Peyer's patch (tissue), 4 donors: ENCODE measurements around the gene FAM20A. TPM values are rescaled to one million over a fixed set of nuclear protein-coding genes. Genes with fewer than 3 reads are reported as not detected.
A peak's percentile ranks its signal among the peaks of the same experiment; 100 is the strongest.

Source experiments
- DNase-seq, 3 donors: peaks; one replicate each; pipeline ENCODE4 v3.0.0-alpha.2; 2017 to 2019
- H3K27ac ChIP-seq, 4 donors: fragments of 200-600 bp; sonication (generic); one replicate each; pipeline ENCODE4 v1.5.1; 2016 to 2019
- H3K27me3 ChIP-seq, 2 donors: fragments of 200-600 bp; sonication (generic); one replicate each; pipeline ENCODE4 v1.5.1; 2019
- H3K36me3 ChIP-seq, 3 donors: fragments of 200-600 bp; sonication (generic); one replicate each; pipeline ENCODE4 v1.5.1; 2016 to 2019
- H3K4me1 ChIP-seq, 4 donors: fragments of 200-600 bp; sonication (generic); one replicate each; pipeline ENCODE4 v1.5.1; 2016 to 2019
- H3K4me3 ChIP-seq, 4 donors: fragments of 200-600 bp; sonication (generic); 1 replicate in 3 of 4; 2 replicates in 1 of 4; pipeline ENCODE4 v1.5.1; 2016 to 2019; ENCODE audit warnings: mild to moderate bottlenecking in 1 of 4
- H3K9me3 ChIP-seq, 4 donors: fragments of 200-600 bp; sonication (generic); one replicate each; pipeline ENCODE4 v1.5.1; 2016 to 2019; ENCODE audit warnings: mild to moderate bottlenecking in 1 of 4
- CTCF ChIP-seq, 6 experiments: fragments of 450-650 bp in 4 of 6; fragments of 200-600 bp in 2 of 6; sonication (generic) in 1 of 6; IDR thresholded peaks; one replicate each; pipeline ENCODE4 v1.5.1; 2017 to 2019; ENCODE audit warnings: antibody characterized with exemption in 6 of 6, mild to moderate bottlenecking in 3 of 6, moderate library complexity in 1 of 6
- POLR2A ChIP-seq, 2 donors: fragments of 450-650 bp; IDR thresholded peaks; one replicate each; pipeline ENCODE4 v1.5.1; 2017; ENCODE audit warnings: antibody characterized with exemption in 2 of 2, mild to moderate bottlenecking in 2 of 2, moderate library complexity in 2 of 2
- total RNA-seq, 4 donors: library from RNA; depleted of rRNA; stranded (reverse); fragments of >200 nt; gene quantifications; one replicate each; pipeline ENCODE4 v1.1.0, GENCODE V29; 2016

FAM20A gene
- total RNA-seq, 4 donors from 2014 or later = 2.4 to 3.5 (median 2.5) TPM; not detected in 1

- Histone ChIP-seq H3K27ac (no peak overlapping the region), H3K4me1 (no peaks in the 10 kb centered on the region), H3K4me3 (no peak overlapping the region), H3K27me3 (no peaks in the 10 kb centered on the region), H3K36me3 (peaks cover 0 to 59% (median 0%) of the 10 kb centered on the region in 3 donors), H3K9me3 (no peaks in the 10 kb centered on the region)
- no peak for TF ChIP-seq POLR2A (IDR thresholded peaks at IDR 0.05)
- DNase-seq = no peak
Observed at GRCh38 chr17:68535922-68536321, 65.2 kb downstream of the FAM20A start.

- H3K4me3 ChIP-seq = no peak overlapping the region
- H3K27ac ChIP-seq = no peak overlapping the region
- no peaks in the 10 kb centered on the region for H3K27me3 ChIP-seq
- no peaks in the 10 kb centered on the region for H3K9me3 ChIP-seq
- H3K4me1 ChIP-seq = no peaks in the 10 kb centered on the region
- TF ChIP-seq POLR2A (IDR thresholded peaks at IDR 0.05) (no peak), CTCF (IDR thresholded peaks at IDR 0.05) (no peak)
- no peak for DNase-seq
- peaks cover 0 to 67% (median 0%) of the 10 kb centered on the region in 3 donors for H3K36me3 ChIP-seq
Observed at GRCh38 chr17:68534695-68535088, 66.5 kb downstream of the FAM20A start.

- no peaks in the 10 kb centered on the region for H3K9me3 ChIP-seq
- H3K36me3 ChIP-seq = peaks cover 0 to 73% (median 4%) of the 10 kb centered on the region in 3 donors
- no peak overlapping the region for H3K4me3 ChIP-seq
- H3K4me1 ChIP-seq = no peaks in the 10 kb centered on the region
- H3K27ac ChIP-seq = no peak overlapping the region
- DNase-seq = no peak
- TF ChIP-seq POLR2A (IDR thresholded peaks at IDR 0.05) = no peak
- TF ChIP-seq CTCF (IDR thresholded peaks at IDR 0.05) = peak in 5 of 6 experiments; percentile 13 to 34 (median 26)
- H3K27me3 ChIP-seq = no peaks in the 10 kb centered on the region
Observed at GRCh38 chr17:68533887-68534694, 67.1 kb downstream of the FAM20A start.

GRCh38 chr17:68532826-68533225, 68.3 kb downstream of the FAM20A start:
- H3K27me3 ChIP-seq = no peaks in the 10 kb centered on the region
- H3K9me3 ChIP-seq = no peaks in the 10 kb centered on the region
- no peak overlapping the region for H3K27ac ChIP-seq
- no peaks in the 10 kb centered on the region for H3K4me1 ChIP-seq
- H3K4me3 ChIP-seq = no peak overlapping the region
- no peak for DNase-seq
- TF ChIP-seq POLR2A (IDR thresholded peaks at IDR 0.05) = no peak
- TF ChIP-seq CTCF (IDR thresholded peaks at IDR 0.05) = no peak
- H3K36me3 ChIP-seq = peaks cover 0 to 84% (median 4%) of the 10 kb centered on the region in 3 donors

GRCh38 chr17:68531252-68531651, 69.9 kb downstream of the FAM20A start:
- TF ChIP-seq POLR2A (IDR thresholded peaks at IDR 0.05) (no peak), CTCF (IDR thresholded peaks at IDR 0.05) (no peak)
- no peak for DNase-seq
- Histone ChIP-seq H3K4me3 (no peak overlapping the region), H3K27ac (no peak overlapping the region), H3K4me1 (no peaks in the 10 kb centered on the region), H3K36me3 (peaks cover 0 to 84% (median 4%) of the 10 kb centered on the region in 3 donors), H3K27me3 (no peaks in the 10 kb centered on the region), H3K9me3 (no peaks in the 10 kb centered on the region)

- Histone ChIP-seq H3K36me3 (peaks cover 0 to 99% (median 4%) of the 10 kb centered on the region in 3 donors), H3K4me3 (no peak overlapping the region), H3K9me3 (no peaks in the 10 kb centered on the region), H3K27me3 (no peaks in the 10 kb centered on the region), H3K4me1 (no peaks in the 10 kb centered on the region), H3K27ac (no peak overlapping the region)
- DNase-seq = no peak
- TF ChIP-seq CTCF (IDR thresholded peaks at IDR 0.05) (no peak), POLR2A (IDR thresholded peaks at IDR 0.05) (no peak)
Observed at GRCh38 chr17:68527314-68527713, 73.9 kb downstream of the FAM20A start.
